ENCODE results near the gene STARD5.

STARD5 gene

GRCh38 chr15:81310480-81310879, 13.5 kb downstream of the STARD5 start:
- H3K9me3 ChIP-seq (ENCODE audit: insufficient read depth, low read depth, low read length), result no peaks in the 10 kb centered on the region
- H3K9me2 ChIP-seq (replicated peaks; ENCODE audit: low read depth, low read length), result no peaks in the 10 kb centered on the region
- TF ChIP-seq CTCF (conservative IDR thresholded peaks at IDR 0.05; ENCODE audit: low read length) (no peak), EZH2phosphoT487 (IDR thresholded peaks at IDR 0.05; ENCODE audit: borderline replicate concordance) (no peak)
- no peak overlapping the region for H3K4me2 ChIP-seq (ENCODE audit: low read depth, low read length, poor library complexity, severe bottlenecking)
- no peak overlapping the region for H3K4me3 ChIP-seq (ENCODE audit: low read length, poor library complexity, severe bottlenecking)
- H4K20me1 ChIP-seq (ENCODE audit: insufficient read depth, low read length, poor library complexity, severe bottlenecking), result no peaks in the 10 kb centered on the region
- no peak overlapping the region for H2AFZ ChIP-seq (ENCODE audit: low read length)
- H3F3A ChIP-seq (ENCODE audit: low read depth), result no peaks in the 10 kb centered on the region
- no peak overlapping the region for H3K9ac ChIP-seq (ENCODE audit: low read depth, low read length, poor library complexity, severe bottlenecking)
- peaks cover 62% of the 10 kb centered on the region; the same call in 1 of the 2 replicates for H3K36me3 ChIP-seq (ENCODE audit: insufficient read depth, low read length)
- no peaks in the 10 kb centered on the region for H3K27me3 ChIP-seq (ENCODE audit: insufficient read depth, low read length, poor library complexity, severe bottlenecking)
- no peaks in the 10 kb centered on the region for H3K4me1 ChIP-seq (ENCODE audit: insufficient read depth, low read length, poor library complexity, severe bottlenecking)
- H3K79me2 ChIP-seq (ENCODE audit: insufficient read depth, low read length), result peaks cover 10% of the 10 kb centered on the region; the same call in 1 of the 2 replicates

GRCh38 chr15:81309647-81310450, 14.1 kb downstream of the STARD5 start:
- Histone ChIP-seq H3K27me3 (ENCODE audit: insufficient read depth, low read length, poor library complexity, severe bottlenecking) (no peaks in the 10 kb centered on the region), H3K79me2 (ENCODE audit: insufficient read depth, low read length) (peaks cover 16% of the 10 kb centered on the region; the same call in 1 of the 2 replicates), H3K4me2 (ENCODE audit: low read depth, low read length, poor library complexity, severe bottlenecking) (no peak overlapping the region), H3K4me3 (ENCODE audit: low read length, poor library complexity, severe bottlenecking) (no peak overlapping the region), H3K9me3 (ENCODE audit: insufficient read depth, low read depth, low read length) (no peaks in the 10 kb centered on the region), H3K9me2 (replicated peaks; ENCODE audit: low read depth, low read length) (no peaks in the 10 kb centered on the region), H3K4me1 (ENCODE audit: insufficient read depth, low read length, poor library complexity, severe bottlenecking) (peaks cover 2% of the 10 kb centered on the region), H3K9ac (ENCODE audit: low read depth, low read length, poor library complexity, severe bottlenecking) (no peak overlapping the region), H3K36me3 (ENCODE audit: insufficient read depth, low read length) (peaks cover 68% of the 10 kb centered on the region; the same call in 1 of the 2 replicates), H3F3A (ENCODE audit: low read depth) (no peaks in the 10 kb centered on the region), H2AFZ (ENCODE audit: low read length) (no peak overlapping the region), H4K20me1 (ENCODE audit: insufficient read depth, low read length, poor library complexity, severe bottlenecking) (no peaks in the 10 kb centered on the region)
- no peak for TF ChIP-seq CTCF (conservative IDR thresholded peaks at IDR 0.05; ENCODE audit: low read length)
- TF ChIP-seq EZH2phosphoT487 (IDR thresholded peaks at IDR 0.05; ENCODE audit: borderline replicate concordance), result no peak

GRCh38 chr15:81308260-81308659, 15.7 kb downstream of the STARD5 start:
- Histone ChIP-seq H3K4me1 (ENCODE audit: insufficient read depth, low read length, poor library complexity, severe bottlenecking) (peaks cover 18% of the 10 kb centered on the region), H4K20me1 (ENCODE audit: insufficient read depth, low read length, poor library complexity, severe bottlenecking) (peaks cover 4% of the 10 kb centered on the region), H3F3A (ENCODE audit: low read depth) (no peaks in the 10 kb centered on the region), H3K4me2 (ENCODE audit: low read depth, low read length, poor library complexity, severe bottlenecking) (no peak overlapping the region), H2AFZ (ENCODE audit: low read length) (no peak overlapping the region), H3K9me2 (replicated peaks; ENCODE audit: low read depth, low read length) (no peaks in the 10 kb centered on the region), H3K79me2 (ENCODE audit: insufficient read depth, low read length) (peaks cover 30% of the 10 kb centered on the region), H3K36me3 (ENCODE audit: insufficient read depth, low read length) (peaks cover 79% of the 10 kb centered on the region; the same call in 1 of the 2 replicates), H3K9ac (ENCODE audit: low read depth, low read length, poor library complexity, severe bottlenecking) (no peak overlapping the region), H3K9me3 (ENCODE audit: insufficient read depth, low read depth, low read length) (no peaks in the 10 kb centered on the region), H3K4me3 (ENCODE audit: low read length, poor library complexity, severe bottlenecking) (no peak overlapping the region), H3K27me3 (ENCODE audit: insufficient read depth, low read length, poor library complexity, severe bottlenecking) (no peaks in the 10 kb centered on the region)
- TF ChIP-seq CTCF (conservative IDR thresholded peaks at IDR 0.05; ENCODE audit: low read length) (no peak), EZH2phosphoT487 (IDR thresholded peaks at IDR 0.05; ENCODE audit: borderline replicate concordance) (no peak)
